ENCODE measurements around the gene IQCH. TPM values are rescaled to one million over a fixed set of nuclear protein-coding genes. Genes with fewer than 3 reads are reported as not detected.

The IQCH gene
- polyA plus RNA-seq, 2 of the 4 experiments (the other 2 are of a cell fraction), result 1.5 to 3.8 TPM

- no peak overlapping the region for H3K27ac ChIP-seq
- H3K9me3 ChIP-seq, result no peaks in the 10 kb centered on the region
- 88% methylated on average over 3 of the region's 3 CpGs for WGBS (ENCODE audit: missing lambda C conversion rate)
- ChIA-PET POLR2A (no interaction called here), CTCF (interaction anchor here (1.3 kb wide), 1 partner anchor 14 kb away, joined by 4 read pairs; no protein-coding TSS in a partner anchor)
- H3K4me3 ChIP-seq, result no peak overlapping the region
- no peak for TF ChIP-seq RFX5 (IDR thresholded peaks at IDR 0.05)
- no peak for TF ChIP-seq JUN (IDR thresholded peaks at IDR 0.05)
- TF ChIP-seq REST (IDR thresholded peaks at IDR 0.05), result no peak
- no peak for TF ChIP-seq FOSL2 (IDR thresholded peaks at IDR 0.05)
- no peak for TF ChIP-seq FOSL2 (CRISPR knock-in tag; IDR thresholded peaks at IDR 0.05)
- TF ChIP-seq PBX3 (IDR thresholded peaks at IDR 0.05), result no peak
- TF ChIP-seq MAFK (IDR thresholded peaks at IDR 0.05; ENCODE audit: partially characterized antibody), result no peak
- TF ChIP-seq MAX (IDR thresholded peaks at IDR 0.05), result no peak
- no peak for TF ChIP-seq ESRRA (IDR thresholded peaks at IDR 0.05; ENCODE audit: borderline replicate concordance, low read length)
- no peak for TF ChIP-seq RAD21 (conservative IDR thresholded peaks at IDR 0.05 in 1 of 2, IDR thresholded peaks at IDR 0.05 in 1 of 2)
- no peak for TF ChIP-seq ZSCAN20 (CRISPR knock-in tag; IDR thresholded peaks at IDR 0.05)
- no peak overlapping the region for H3K4me2 ChIP-seq
- H3K4me1 ChIP-seq, result no peaks in the 10 kb centered on the region
- FAIRE-seq (no peak), DNase-seq (ENCODE audit: low read depth in 1 of 2, low spot score in 1 of 2) (no peak), ATAC-seq (no peak)
Observed at GRCh38 chr15:67319961-67320360, 65.4 kb downstream of the IQCH start.

- H3K4me2 ChIP-seq, result no peak overlapping the region
- ChIA-PET POLR2A (no interaction called here), CTCF (interaction anchor here (0.8 to 1.3 kb wide), 4 partner anchors 10 to 75 kb away, joined by 3 to 4 read pairs (median 4); no protein-coding TSS in a partner anchor)
- no peak overlapping the region for H3K27ac ChIP-seq
- no peaks in the 10 kb centered on the region for H3K4me1 ChIP-seq
- TF ChIP-seq EHF (CRISPR knock-in tag; IDR thresholded peaks at IDR 0.05) (no peak), RARB (CRISPR knock-in tag; IDR thresholded peaks at IDR 0.05) (no peak), FOSL2 (IDR thresholded peaks at IDR 0.05) (no peak), FOSL2 (CRISPR knock-in tag; IDR thresholded peaks at IDR 0.05) (no peak), CTCF (IDR thresholded peaks at IDR 0.05) (no peak), E2F6 (IDR thresholded peaks at IDR 0.05; ENCODE audit: borderline replicate concordance, low read depth) (no peak), FOSB (CRISPR knock-in tag; IDR thresholded peaks at IDR 0.05) (no peak), RAD21 (conservative IDR thresholded peaks at IDR 0.05 in 1 of 2, IDR thresholded peaks at IDR 0.05 in 1 of 2) (no peak), GATA3 (IDR thresholded peaks at IDR 0.05; ENCODE audit: borderline replicate concordance) (no peak), RNF2 (IDR thresholded peaks at IDR 0.05; ENCODE audit: borderline replicate concordance, low read depth) (no peak), SMC3 (IDR thresholded peaks at IDR 0.05) (no peak)
- H3K9me3 ChIP-seq, result no peaks in the 10 kb centered on the region
- ATAC-seq (no peak), FAIRE-seq (no peak), DNase-seq (ENCODE audit: low read depth in 1 of 2, low spot score in 1 of 2) (no peak)
- no peak overlapping the region for H3K4me3 ChIP-seq
Observed at GRCh38 chr15:67321352-67321751, 66.8 kb downstream of the IQCH start.

Data from A549 (cell line).